SU-DHL-6 (cell line): ENCODE measurements around the gene SESTD1.
"Not testable (repeated sequence)": the region's sequence is repeated elsewhere in the genome, so short reads cannot be mapped to it uniquely, and the experiment has no call there.

ENCODE experiments used
- H2AFZ ChIP-seq: fragments of 200-600 bp; sonication (generic); 2 replicates; pipeline ENCODE4 v1.6.1; 2014; ENCODE audit warnings: low read depth, mild to moderate bottlenecking, moderate library complexity, mixed read lengths, antibody characterized with exemption, low read length; ENCODE audit not compliant: severe bottlenecking
- H3F3A ChIP-seq: fragments of 200-600 bp; shearing (Covaris generic); 2 replicates; pipeline ENCODE4 v1.6.0; 2016; ENCODE audit warnings: antibody characterized with exemption, mild to moderate bottlenecking; ENCODE audit not compliant: insufficient read depth
- H3K27ac ChIP-seq: fragments of 200-600 bp; sonication (generic); 2 replicates; pipeline ENCODE4 v1.5.1; 2016; ENCODE audit warnings: low read depth, mild to moderate bottlenecking, low read length, moderate library complexity, mixed read lengths
- H3K27me3 ChIP-seq: fragments of 200-600 bp; sonication (generic), shearing (Covaris generic); 2 replicates; pipeline ENCODE4 v1.6.0; 2014; ENCODE audit warnings: mild to moderate bottlenecking, low read length
- H3K36me3 ChIP-seq: fragments of 200-600 bp; sonication (generic); 2 replicates; pipeline ENCODE4 v1.6.1; 2014; ENCODE audit warnings: mild to moderate bottlenecking, low read length, mixed read lengths
- H3K4me2 ChIP-seq: fragments of 300-600, 200-600 bp; shearing (Covaris generic), sonication (generic); 2 replicates; pipeline ENCODE4 v1.6.0; 2014; ENCODE audit warnings: low read length, low read depth, mild to moderate bottlenecking; ENCODE audit not compliant: poor library complexity, severe bottlenecking
- H3K4me3 ChIP-seq: fragments of 200-600 bp; sonication (generic); 2 replicates; pipeline ENCODE4 v1.5.1; 2014; ENCODE audit warnings: antibody characterized with exemption, low read length, mild to moderate bottlenecking, mixed read lengths; ENCODE audit not compliant: insufficient read depth, poor library complexity, severe bottlenecking
- H3K79me2 ChIP-seq: fragments of 200-600 bp; sonication (generic); 2 replicates; pipeline ENCODE4 v1.6.1; 2014; ENCODE audit warnings: mild to moderate bottlenecking, low read length, moderate library complexity; ENCODE audit not compliant: insufficient read depth
- H3K9ac ChIP-seq: fragments of 200-600 bp; sonication (generic); 2 replicates; pipeline ENCODE4 v1.7.0; 2014; ENCODE audit warnings: mild to moderate bottlenecking, low read length
- H3K9me2 ChIP-seq: fragments of 200-600 bp; sonication (generic); replicated peaks from 2 replicates; pipeline ENCODE4 v1.6.1; 2014; ENCODE audit warnings: low read length; ENCODE audit not compliant: insufficient read depth
- H3K9me3 ChIP-seq: fragments of 200-600 bp; sonication (generic); 2 replicates; pipeline ENCODE4 v1.6.1; 2014; ENCODE audit warnings: low read length, mixed read lengths; ENCODE audit not compliant: insufficient read depth
- H4K20me1 ChIP-seq: fragments of 200-600 bp; sonication (generic); 2 replicates; pipeline ENCODE4 v1.6.1; 2014; ENCODE audit warnings: low read depth, mild to moderate bottlenecking, antibody characterized with exemption, low read length, moderate library complexity, mixed read lengths
- CTCF ChIP-seq: fragments of 200-600 bp; sonication (generic); IDR thresholded peaks from one replicate; pipeline ENCODE4 v1.5.1; 2017; ENCODE audit warnings: antibody characterized with exemption, mild to moderate bottlenecking, low read length, moderate library complexity; ENCODE audit not compliant: insufficient read depth, poor library complexity, severe bottlenecking
- EZH2phosphoT487 ChIP-seq: fragments of 200-600 bp; sonication (generic), shearing (Covaris generic); conservative IDR thresholded peaks from 2 replicates; pipeline ENCODE4 v1.6.1; 2018; ENCODE audit warnings: mild to moderate bottlenecking, antibody characterized with exemption, low read length, moderate library complexity, mixed read lengths

SESTD1 gene

GRCh38 chr2:179207047-179207446, 57.6 kb downstream of the SESTD1 start:
- Histone ChIP-seq H3K27ac (no peak overlapping the region), H3K9ac (no peak overlapping the region), H3K36me3 (no peaks in the 10 kb centered on the region), H3K27me3 (no peaks in the 10 kb centered on the region), H3K79me2 (no peaks in the 10 kb centered on the region), H2AFZ (no peak overlapping the region), H3F3A (no peaks in the 10 kb centered on the region), H3K9me2 (no peaks in the 10 kb centered on the region), H3K9me3 (peaks cover 21% of the 10 kb centered on the region; the same call in 1 of the 2 replicates), H3K4me3 (no peak overlapping the region), H3K4me2 (no peak overlapping the region), H4K20me1 (no peaks in the 10 kb centered on the region)
- TF ChIP-seq CTCF (no peak), EZH2phosphoT487 (no peak)

GRCh38 chr2:179201869-179202268, 62.8 kb downstream of the SESTD1 start:
- Histone ChIP-seq H3K27ac (no peak overlapping the region), H3K9ac (no peak overlapping the region), H3K9me3 (peaks cover 23% of the 10 kb centered on the region; the same call in 1 of the 2 replicates), H3K4me3 (no peak overlapping the region), H3K4me2 (no peak overlapping the region), H2AFZ (no peak overlapping the region), H3K9me2 (no peaks in the 10 kb centered on the region), H4K20me1 (no peaks in the 10 kb centered on the region), H3K27me3 (no peaks in the 10 kb centered on the region), H3K36me3 (no peaks in the 10 kb centered on the region), H3F3A (no peaks in the 10 kb centered on the region), H3K79me2 (no peaks in the 10 kb centered on the region)
- no peak for TF ChIP-seq EZH2phosphoT487
- no peak for TF ChIP-seq CTCF

DNA sequence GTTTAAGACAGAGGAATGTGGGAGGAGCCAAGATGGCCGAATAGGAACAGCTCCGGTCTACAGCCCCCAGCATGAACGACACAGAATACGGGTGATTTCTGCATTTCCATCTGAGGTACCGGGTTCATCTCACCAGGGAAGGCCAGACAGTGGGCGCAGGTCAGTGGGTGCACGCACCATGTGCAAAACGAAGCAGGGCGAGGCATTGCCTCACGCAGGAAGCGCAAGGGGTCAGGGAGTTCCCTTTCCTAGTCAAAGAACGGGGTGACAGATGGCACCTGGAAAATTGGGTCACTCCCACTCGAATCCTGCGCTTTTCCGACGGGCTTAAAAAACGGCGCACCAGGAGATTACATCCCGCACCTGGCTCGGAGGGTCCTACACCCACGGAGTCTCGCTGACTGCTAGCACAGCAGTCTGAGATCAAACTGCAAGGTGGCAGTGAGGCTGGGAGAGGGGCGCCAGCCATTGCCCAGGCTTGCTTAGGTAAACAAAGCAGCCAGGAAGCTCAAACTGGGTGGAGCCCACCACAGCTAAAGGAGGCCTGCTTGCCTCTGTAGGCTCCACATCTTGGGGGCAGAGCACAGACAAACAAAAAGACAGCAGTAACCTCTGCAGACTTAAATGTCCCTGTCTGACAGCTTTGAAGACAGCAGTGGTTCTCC, 68.6 kb downstream of the SESTD1 start:
- H3F3A ChIP-seq, H3K9me2 ChIP-seq, H3K79me2 ChIP-seq: not testable (repeated sequence)

DNA sequence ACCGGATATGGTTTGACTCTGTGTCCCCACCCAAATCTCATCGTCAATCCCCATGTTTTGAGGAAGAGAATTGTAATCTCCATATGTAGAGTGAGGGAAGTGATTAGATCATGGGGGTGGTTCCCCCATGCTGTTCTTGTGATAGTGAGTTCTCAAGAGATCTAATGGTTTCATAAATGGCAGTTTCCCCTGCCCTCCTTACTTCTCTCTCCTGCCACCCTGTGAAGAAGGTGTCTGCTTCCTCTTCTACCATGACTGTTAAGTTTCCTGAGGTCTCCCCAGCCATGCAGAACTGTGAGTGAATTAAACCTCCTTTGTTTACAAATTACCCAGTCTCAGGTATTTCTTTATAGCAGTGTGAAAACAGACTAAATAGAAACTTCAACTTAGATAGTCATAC, 69.5 kb downstream of the SESTD1 start:
- Histone ChIP-seq H3K4me2 (no peak overlapping the region), H2AFZ (no peak overlapping the region), H3K27ac (no peak overlapping the region), H3K36me3 (no peaks in the 10 kb centered on the region), H3K4me3 (no peak overlapping the region), H3K9me3 (no peaks in the 10 kb centered on the region; the same call in 1 of the 2 replicates), H3K9me2 (no peaks in the 10 kb centered on the region), H3K27me3 (no peaks in the 10 kb centered on the region), H4K20me1 (no peaks in the 10 kb centered on the region), H3F3A (no peaks in the 10 kb centered on the region), H3K79me2 (no peaks in the 10 kb centered on the region), H3K9ac (no peak overlapping the region)
- no peak for TF ChIP-seq CTCF
- TF ChIP-seq EZH2phosphoT487: no peak

More for the DNA sequence above, 68.6 kb downstream of the SESTD1 start:
- not testable (repeated sequence) for H2AFZ ChIP-seq, H3K27ac ChIP-seq, H3K36me3 ChIP-seq, H4K20me1 ChIP-seq, H3K4me2 ChIP-seq, H3K4me3 ChIP-seq, H3K9ac ChIP-seq, H3K27me3 ChIP-seq, H3K9me3 ChIP-seq
